Measurements from ENCODE around the gene PDCD6IP. TPM values are rescaled to one million over a fixed set of nuclear protein-coding genes. Genes with fewer than 3 reads are reported as not detected.

The PDCD6IP gene
- total and polyA plus RNA-seq, 8 donors, result 15.1 to 130 (median 79.0) TPM

DNA sequence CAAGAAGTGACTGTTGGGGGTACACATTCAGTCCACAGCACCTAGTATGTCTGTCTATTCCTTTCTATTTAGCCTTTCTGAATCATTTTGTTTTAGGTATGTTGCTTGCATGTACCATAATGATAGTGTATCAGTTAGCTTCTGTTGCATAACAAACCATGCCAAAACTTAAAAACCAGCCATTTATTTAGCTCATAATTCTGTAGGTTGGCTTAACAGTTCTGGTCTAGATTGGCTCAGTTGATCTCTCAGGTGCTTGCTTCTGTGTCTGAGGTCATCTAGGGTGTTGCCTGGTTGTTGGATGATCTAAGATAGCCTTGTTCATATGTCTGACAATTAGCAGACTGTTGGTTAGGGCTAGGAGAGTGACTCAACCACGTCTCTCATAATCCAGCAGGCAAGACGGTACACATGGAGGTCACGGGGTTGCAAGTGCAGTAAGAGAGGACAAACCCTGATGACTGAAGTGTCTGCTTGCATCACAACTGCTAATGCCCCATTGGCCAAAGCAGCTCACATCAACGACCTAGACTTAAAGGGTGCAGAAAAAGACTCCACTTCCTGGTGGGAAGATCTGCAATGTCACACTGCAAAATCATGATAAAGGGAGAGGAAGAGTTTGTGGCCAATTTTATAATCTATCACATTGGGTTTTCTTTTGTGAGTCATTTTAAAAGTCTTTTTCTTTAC lies 6.8 kb upstream of the PDCD6IP start:
- Histone ChIP-seq H3K4me3 (no peak overlapping the region), H3K27me3 (no peaks in the 10 kb centered on the region), H3K36me3 (no peaks in the 10 kb centered on the region), H3K4me1 (peaks cover 0 to 4% (median 0%) of the 10 kb centered on the region in 3 donors), H3K9me3 (no peaks in the 10 kb centered on the region), H3K27ac (no peak overlapping the region)
- peak in 1 of 4 donors; percentile 20 for ATAC-seq
- DNase-seq, result no peak
- WGBS, 2 donors, result 70 to 81% methylated on average over 4 of the region's 4 CpGs
- no peak for TF ChIP-seq CTCF (IDR thresholded peaks at IDR 0.05)
- intact Hi-C loops (cut with DNase I), result no loop called here
- FAIRE-seq, result no peak

DNA sequence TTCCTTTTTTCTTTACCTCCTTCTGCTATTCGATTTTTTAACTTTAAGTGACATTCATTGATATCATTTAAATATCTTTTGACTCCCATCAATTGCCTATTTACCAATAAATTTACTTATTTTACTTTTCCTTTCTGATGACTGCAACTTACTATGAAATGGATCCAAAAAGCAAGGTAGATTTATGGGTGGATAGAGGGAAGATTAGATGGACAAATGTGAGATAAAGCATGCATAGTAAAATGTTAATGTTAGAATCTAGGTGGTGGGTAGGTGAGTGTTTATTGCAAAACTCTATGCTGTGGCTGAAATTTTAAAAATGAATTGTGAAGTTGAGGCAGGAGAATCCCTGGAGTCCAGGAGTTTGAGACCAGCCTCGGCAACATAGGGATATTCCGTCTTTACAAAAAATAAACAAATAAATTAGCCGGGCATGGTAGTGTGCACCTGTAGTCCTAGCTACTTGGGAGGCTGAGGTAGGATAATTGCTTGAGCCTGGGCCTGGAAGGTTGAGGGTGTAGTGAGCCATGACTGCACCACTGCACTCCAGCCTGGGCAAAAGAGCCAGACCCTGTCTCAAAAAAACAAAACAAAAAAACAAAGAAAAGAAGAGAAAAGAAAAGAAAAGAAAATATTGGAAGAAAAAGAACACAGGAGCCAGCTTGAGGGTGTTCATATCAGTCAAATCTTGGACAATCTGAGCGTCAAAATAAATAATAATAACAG lies 6.1 kb upstream of the PDCD6IP start:
- Histone ChIP-seq H3K4me3 (no peak overlapping the region), H3K27me3 (no peaks in the 10 kb centered on the region), H3K27ac (no peak overlapping the region), H3K36me3 (no peaks in the 10 kb centered on the region), H3K9me3 (no peaks in the 10 kb centered on the region), H3K4me1 (peaks cover 0 to 4% (median 0%) of the 10 kb centered on the region in 3 donors)
- DNase-seq, result no peak
- ATAC-seq, result no peak
- intact Hi-C loops (cut with DNase I), result no loop called here
- no peak for FAIRE-seq
- no peak for TF ChIP-seq CTCF (IDR thresholded peaks at IDR 0.05)
- 75 to 87% methylated on average over 5 of the region's 5 CpGs for WGBS, 2 donors

DNA sequence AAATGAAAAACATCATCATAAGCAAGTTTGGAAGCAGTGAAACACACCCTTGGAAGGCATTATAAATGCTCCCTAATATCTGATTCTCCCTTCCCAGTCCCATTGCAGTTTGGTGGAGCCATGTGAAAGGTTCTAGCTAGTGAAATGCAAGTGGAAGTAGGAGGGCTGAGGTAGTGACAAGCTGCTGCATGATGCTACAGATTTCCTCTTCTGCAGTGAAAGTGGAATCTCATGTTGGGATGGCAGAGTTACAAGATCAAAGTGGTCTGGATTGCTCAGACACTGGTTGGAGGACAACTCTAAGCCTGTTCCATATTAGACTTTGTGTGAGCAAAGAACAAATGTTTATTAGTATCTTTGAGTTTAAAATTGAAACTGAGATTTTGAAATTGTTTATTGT lies 3.3 kb upstream of the PDCD6IP start:
- H3K27ac ChIP-seq, result no peak overlapping the region
- H3K27me3 ChIP-seq, result no peaks in the 10 kb centered on the region
- no peak for TF ChIP-seq CTCF (IDR thresholded peaks at IDR 0.05)
- ATAC-seq (no peak), FAIRE-seq (no peak), DNase-seq (no peak)
- H3K9me3 ChIP-seq, result no peaks in the 10 kb centered on the region
- H3K4me3 ChIP-seq, result no peak overlapping the region
- peaks cover 2 to 9% (median 4%) of the 10 kb centered on the region in 3 donors for H3K4me1 ChIP-seq
- no peaks in the 10 kb centered on the region for H3K36me3 ChIP-seq
- intact Hi-C loops (cut with DNase I), result no loop called here

DNA sequence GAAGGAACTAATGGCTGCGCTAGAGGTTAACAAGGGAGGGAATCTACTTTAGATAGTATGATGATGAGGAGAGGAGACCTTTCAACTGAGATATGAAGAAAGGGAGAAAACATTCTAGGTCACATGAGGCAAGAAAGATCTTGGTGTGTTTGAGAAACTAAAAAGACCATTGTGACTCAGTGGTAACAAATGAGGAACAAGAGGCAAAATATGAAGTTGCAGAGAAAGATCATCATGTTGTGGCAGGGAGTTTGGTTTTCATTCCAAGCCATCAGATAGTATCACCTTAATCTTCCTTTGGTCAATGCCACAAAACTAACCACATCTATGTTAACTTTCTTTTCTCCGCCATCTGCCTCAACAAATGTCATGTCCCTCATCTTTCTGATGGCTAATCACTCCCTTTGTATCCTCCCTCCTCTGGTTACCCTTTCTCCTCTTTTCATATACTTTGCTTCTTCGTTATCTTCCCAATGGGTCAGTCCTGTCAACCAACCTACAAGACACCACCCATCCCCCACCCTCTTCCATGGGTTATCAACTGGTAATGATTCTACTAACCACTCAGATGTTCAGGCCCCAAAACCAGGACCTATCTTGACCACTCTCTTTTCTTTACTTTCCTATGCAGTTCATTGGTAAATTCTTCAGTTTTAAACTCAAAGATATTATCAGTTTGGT lies 2.4 kb upstream of the PDCD6IP start:
- Histone ChIP-seq H3K4me3 (no peak overlapping the region), H3K4me1 (peaks cover 10 to 17% (median 13%) of the 10 kb centered on the region in 3 donors), H3K9me3 (no peaks in the 10 kb centered on the region), H3K36me3 (no peaks in the 10 kb centered on the region), H3K27ac (no peak overlapping the region), H3K27me3 (no peaks in the 10 kb centered on the region)
- intact Hi-C loops (cut with DNase I), result no loop called here
- 95 to 97% methylated on average over 3 of the region's 3 CpGs for WGBS, 2 donors
- FAIRE-seq (no peak), DNase-seq (no peak), ATAC-seq (no peak)
- TF ChIP-seq CTCF (IDR thresholded peaks at IDR 0.05), result no peak
